ENCODE data around the gene YIPF5.

Gene YIPF5

DNA sequence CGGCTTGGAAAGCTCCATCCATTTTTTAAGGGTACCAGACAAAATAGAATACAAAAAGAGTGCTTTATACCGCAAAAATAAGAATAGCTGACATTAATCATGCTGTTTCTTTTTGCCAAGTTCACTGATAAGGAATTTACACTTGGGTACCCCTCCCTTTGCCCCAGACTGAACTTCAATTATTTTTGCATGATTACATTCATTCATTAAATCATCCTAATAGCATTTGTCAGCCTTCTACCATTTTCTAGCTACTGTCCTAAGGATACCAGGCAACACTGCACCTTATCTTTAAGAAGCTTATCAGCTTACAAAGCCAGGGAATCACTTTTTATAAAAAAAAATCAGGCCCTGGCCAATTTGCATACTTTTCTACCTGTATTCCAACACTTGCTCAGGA lies 48.4 kb downstream of the YIPF5 start:
- no peak for ATAC-seq

DNA sequence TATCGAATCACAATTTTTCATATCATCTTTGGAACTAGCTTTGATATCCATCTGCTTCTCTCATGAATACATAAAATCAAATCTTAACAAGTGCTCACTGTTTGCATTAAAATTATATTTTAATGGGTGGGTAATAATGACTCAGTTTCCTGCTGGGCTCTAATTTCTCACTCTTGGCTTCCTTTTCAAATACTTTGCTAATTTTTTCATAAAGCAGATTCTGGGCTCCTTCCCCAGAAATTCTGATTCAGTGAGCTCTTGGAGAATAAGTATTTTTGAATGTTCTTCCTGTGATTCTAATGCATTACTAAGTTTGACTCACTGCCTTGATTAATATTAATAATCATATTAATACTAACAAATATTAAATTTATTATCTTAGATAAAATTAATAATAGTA lies 48.9 kb downstream of the YIPF5 start:
- ATAC-seq = no peak

DNA sequence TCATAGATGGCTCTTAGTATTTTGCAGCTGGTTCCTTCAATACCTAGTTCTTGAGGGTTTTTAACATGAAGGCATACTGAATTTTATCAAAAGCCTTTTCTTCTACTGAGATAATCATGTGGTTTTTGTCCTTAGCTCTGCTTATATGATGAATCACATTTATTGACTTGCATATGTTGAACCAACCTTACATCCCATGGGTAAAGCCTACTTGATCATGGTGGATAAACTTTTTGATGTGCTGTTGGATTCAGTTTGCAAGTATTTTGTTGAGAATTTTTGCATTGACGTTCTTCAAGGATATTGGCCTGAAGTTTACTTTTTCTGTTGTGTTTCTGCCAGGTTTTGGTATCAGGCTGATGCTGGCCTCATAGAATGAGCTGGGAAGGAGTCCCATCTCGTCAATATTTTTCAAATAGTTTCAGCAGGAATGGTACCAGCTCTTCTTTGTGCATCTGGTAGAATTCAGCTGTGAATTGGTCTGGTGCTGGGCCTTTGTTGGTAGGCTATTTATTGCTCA lies 49.7 kb downstream of the YIPF5 start:
- ATAC-seq = no peak

DNA sequence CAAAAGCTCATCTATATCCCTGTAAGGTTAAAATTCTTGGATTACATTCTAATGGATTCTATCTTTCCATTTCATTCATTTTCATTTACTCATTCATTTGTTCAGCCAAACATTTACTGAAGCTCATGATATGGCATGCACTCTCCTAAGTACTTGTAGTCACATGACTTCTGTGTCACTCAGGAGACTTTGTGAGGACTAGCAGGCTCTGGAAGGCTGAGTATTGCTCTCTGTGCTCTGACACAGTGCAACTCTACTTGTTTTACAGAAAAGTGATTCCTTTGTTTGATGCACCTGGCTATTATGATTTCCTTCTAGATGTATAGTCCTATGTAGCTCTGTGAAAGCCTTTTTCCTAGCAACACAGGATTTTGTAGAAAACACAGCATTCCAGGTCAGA lies 53.0 kb downstream of the YIPF5 start:
- no peak for ATAC-seq

DNA sequence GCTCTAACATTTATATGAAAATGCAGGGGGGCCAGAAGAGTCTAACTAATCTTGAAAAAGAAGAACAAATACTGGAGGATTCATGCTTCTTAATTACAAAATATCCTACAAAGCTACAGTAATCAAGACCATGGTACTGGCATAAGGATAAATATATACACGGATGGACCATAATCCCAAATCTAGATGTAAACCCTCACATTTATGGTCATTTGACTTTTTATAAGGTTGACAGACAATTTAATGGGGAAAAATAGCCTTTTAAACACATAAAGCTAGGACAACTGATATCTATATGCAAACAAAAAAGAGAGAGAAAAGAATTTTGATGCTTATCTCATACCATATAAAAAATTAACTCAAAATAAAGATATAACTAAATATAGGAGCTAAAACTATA lies 55.9 kb downstream of the YIPF5 start:
- no peak for ATAC-seq
